Upper lobe of left lung (tissue), 4 donors: ENCODE data around the gene AMOTL1.

ENCODE experiments used
- CTCF ChIP-seq, 6 experiments: fragments of 450-650 bp in 4 of 6; fragments of 200-600 bp in 2 of 6; sonication (generic) in 2 of 6; IDR thresholded peaks; one replicate each; pipeline ENCODE4 v1.5.1; 2016 to 2019; ENCODE audit warnings: antibody characterized with exemption in 6 of 6
- EP300 ChIP-seq, 4 donors: sonication (generic); formaldehyde crosslinking; IDR thresholded peaks; one replicate each; pipeline ENCODE4 v1.5.1; 2017; ENCODE audit warnings: antibody characterized with exemption in 4 of 4, control low read depth in 2 of 4
- POLR2A ChIP-seq, 4 donors: fragments of 450-650 bp; IDR thresholded peaks; one replicate each; pipeline ENCODE4 v1.5.1; 2016 to 2017; ENCODE audit warnings: antibody characterized with exemption in 4 of 4, mild to moderate bottlenecking in 2 of 4
- POLR2AphosphoS5 ChIP-seq, 2 donors: sonication (generic); formaldehyde crosslinking; IDR thresholded peaks; one replicate each; pipeline ENCODE4 v1.5.1; 2017; ENCODE audit warnings: antibody characterized with exemption in 2 of 2

DNA sequence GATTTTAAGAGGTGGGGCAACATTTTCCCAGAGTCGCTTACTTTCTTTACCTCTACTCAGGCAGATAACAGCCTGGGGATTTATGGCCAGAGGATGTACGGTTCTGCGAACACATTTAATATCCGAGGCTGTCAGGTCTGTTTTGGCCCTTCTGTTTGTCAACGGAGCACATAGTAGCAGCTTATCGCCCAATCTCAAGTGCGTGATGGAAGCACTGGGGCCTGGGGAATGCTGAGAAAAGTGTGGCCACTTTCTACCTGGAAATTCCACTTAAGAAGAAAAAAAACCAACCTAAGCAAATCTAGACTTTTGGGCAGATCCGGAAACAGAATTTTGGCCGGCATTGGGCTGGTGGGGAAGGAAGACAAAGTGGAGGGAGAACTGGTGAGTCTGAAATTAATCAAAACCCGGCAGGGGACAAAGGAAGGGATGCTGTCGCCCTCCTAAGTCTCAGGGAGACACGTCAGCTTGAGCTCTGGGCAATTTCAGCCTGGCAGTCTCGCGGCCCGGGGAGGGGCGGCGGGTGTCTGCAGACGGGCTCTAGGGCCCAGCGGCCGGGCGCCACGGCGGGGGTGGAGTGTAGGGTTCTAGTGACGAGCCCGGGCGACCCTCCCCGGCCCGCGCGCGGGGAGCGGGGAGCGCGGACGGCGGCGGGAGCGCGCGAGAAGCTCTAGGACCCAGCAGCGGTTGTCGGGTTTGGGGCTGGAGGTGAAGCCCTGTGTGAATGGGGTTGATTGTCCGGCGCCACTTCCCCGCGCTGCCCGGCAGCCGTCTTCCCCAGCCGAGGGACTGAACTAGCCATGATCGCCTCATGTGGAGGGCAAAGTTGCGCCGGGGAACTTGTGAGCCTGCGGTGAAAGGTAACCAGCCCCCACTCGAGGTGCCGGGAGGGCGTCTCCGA is at the start of gene AMOTL1:
- peak in 3 of 4 donors; percentile 32 to 82 (median 77) for TF ChIP-seq POLR2A (IDR thresholded peaks at IDR 0.05)
- no peak for TF ChIP-seq CTCF (IDR thresholded peaks at IDR 0.05)
- peak in 1 of 4 donors; percentile 35 for TF ChIP-seq EP300 (IDR thresholded peaks at IDR 0.05)
- peak; percentile 41 to 85 for TF ChIP-seq POLR2AphosphoS5 (IDR thresholded peaks at IDR 0.05)
